IPS-11a (cell line): ENCODE data around the gene SYT7.

Source experiments
- H3K4me3 ChIP-seq: one replicate; pipeline ENCODE4 v1.5.1; 2013; ENCODE audit warnings: low read depth, low read length, control low read depth

SYT7 gene

DNA sequence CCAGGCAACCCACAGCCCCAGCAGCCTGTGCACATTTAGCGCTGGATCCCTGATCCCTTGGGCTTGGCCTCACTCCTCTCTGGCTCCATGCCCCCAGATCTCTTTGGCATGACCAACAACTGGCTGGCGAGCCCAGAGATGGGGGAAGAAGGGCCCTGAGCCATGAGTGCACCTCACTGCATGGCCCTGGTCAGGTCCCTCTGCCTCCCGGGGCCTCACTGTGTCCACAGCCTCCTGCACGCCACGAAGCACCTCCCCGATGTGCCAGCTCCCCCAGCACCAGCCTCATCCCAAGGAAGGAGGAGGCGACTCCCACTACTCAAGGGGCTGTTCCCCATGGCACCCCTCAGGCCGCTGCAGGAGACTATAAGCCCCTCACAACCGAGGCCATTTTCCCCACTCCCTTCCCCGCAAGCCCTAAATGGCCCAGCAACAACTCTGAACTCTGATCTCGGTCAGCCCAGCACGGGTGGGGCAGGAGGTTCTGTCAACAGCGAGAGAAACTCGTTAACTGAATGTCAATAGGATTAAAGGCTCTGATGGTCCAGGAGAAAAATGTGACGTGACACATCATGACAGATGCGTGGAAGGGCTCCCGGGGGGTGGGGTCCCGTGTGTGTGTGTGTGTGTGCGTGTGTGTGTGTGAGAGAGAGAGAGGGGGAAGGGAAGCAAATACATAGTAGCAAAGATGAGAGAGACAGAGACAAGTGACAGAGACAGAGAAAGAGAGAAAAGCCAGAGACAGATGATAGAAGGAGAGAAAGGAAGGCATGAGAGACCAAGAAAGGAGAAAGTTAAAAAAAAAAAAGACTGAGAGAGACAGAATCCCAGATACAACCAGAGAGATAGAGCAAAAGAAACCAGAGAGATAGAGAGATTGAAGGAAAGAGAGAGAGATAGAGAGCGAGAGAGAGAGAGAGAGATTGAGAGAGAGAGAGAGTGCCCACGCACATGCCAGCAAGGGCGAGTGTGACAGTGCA, 28.4 kb upstream of the SYT7 start:
- no peak overlapping the region for H3K4me3 ChIP-seq

DNA sequence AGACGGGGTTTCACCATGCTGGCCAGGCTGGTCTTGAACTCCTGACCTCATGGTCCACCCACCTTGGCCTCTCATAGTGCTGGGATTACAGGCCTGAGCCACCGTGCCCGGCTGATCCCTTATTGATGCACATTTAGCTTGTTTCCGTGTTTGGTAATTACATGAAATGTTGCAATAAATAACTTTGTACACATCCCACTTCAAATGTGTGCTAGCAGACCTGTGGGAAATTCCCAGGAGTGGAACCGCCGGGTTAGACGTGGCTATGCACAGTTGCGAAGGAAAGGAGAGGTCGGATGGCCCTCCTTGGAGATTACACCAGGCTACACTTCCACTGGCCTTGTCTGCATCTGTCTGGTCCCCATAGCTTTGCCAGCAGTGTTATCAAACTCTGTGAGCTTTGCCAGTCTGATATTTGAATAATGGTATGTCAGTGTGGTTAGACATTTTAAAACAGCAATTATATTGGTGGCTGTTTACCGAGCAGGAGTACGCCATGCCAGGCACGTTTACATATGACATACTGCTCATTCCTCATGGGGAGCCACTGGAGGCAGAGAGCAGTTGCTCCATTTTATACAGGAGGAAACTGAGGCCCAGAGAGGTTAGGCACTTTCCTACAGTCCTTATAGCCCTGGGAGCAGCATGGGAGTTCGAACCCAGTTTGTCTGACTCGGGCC, 27.2 kb upstream of the SYT7 start:
- no peak overlapping the region for H3K4me3 ChIP-seq

DNA sequence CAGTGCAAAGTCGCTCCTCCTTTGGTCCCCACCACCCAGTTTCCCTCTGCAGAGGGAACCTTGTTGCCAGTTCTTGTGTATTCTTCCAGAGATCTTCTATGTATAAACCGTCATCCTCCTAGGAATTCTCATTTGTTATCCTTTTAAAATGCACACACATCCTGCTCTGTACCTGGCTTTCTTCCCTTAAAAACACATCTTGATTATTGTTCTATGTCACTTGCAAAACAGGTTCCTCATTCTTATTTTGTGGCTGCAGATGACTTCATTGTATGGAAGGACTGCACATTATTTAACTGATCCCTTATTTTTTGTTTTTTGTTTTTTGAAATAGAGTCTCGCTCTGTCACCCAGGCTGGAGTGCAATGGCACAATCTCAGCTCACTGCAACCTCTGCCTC, 26.6 kb upstream of the SYT7 start:
- H3K4me3 ChIP-seq: no peak overlapping the region

DNA sequence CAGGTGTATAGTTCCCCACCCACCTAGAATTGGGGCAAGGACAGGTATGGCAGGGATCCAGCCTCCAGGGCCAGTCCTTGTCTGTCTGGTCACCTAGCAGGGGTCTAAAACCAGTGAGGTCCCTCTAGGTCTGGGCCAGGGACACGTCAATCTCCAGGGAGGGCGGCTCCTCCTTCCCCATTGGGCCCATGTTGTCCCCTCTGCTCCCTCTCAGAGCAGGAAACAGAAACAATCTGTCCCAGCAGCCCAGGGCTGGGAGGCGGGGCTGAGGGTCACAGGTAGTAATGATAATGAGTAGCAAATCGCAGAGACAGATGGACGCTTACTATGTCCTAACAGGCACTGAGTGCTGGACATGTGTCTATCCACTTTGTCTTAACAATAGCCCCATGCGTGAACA, 22.8 kb upstream of the SYT7 start:
- no peak overlapping the region for H3K4me3 ChIP-seq

DNA sequence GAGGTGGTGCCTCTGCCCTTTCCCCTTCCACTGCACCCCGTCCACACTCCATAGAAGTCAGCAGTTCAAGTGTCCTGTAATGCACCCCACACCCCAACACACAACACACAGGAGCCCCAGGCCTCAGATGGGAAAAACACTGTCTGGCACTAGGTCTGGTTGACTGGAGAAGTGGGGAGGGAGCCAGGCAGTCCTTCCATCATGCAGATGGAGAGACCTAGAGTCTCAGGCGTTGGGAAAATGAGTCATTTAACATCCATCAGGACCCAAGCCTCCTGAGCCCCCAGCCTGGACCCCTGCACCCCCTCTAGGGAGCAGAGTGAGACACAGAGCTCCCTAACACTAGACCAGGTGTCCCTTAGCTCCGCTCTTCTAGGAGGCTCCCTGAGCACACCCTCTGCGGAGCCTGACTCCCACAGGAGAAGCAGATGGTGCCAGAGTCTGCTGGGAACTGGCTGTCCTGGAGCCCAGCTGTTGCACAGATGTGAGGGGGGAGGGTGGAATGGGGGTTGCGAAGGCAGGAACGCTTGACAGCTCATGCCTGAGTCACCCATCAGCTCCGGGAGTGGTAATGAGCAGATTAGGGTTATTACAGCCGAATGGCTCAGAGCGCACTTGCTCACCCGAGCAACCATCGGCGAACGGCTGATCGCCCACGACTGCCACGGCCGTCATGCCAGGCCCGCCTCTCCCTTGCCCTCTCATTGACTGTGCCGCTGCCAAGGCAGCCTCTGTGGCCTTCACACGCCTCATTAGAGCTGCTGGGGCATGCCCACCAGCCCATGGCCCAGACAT, 22.1 kb upstream of the SYT7 start:
- H3K4me3 ChIP-seq: no peak overlapping the region

DNA sequence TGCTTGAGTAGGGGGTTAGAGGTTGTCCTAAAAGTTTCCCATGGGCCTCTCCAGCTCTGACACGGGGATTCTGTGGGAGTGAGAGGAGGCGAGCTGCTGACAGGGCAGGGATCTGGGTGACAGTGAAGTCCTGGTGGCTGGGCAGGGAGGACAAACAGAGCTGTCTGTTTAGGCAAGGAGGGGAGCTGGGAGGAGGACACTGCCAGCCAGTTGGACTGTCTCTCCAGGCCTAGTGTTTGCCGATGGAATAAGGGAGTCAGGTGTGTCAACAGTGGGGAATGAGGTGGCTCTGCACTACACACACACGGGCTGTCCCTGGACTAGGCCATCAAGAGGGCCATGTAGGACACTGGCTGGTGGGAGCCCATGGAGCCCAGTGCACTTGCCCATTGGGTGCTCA, 20.6 kb upstream of the SYT7 start:
- H3K4me3 ChIP-seq: no peak overlapping the region

DNA sequence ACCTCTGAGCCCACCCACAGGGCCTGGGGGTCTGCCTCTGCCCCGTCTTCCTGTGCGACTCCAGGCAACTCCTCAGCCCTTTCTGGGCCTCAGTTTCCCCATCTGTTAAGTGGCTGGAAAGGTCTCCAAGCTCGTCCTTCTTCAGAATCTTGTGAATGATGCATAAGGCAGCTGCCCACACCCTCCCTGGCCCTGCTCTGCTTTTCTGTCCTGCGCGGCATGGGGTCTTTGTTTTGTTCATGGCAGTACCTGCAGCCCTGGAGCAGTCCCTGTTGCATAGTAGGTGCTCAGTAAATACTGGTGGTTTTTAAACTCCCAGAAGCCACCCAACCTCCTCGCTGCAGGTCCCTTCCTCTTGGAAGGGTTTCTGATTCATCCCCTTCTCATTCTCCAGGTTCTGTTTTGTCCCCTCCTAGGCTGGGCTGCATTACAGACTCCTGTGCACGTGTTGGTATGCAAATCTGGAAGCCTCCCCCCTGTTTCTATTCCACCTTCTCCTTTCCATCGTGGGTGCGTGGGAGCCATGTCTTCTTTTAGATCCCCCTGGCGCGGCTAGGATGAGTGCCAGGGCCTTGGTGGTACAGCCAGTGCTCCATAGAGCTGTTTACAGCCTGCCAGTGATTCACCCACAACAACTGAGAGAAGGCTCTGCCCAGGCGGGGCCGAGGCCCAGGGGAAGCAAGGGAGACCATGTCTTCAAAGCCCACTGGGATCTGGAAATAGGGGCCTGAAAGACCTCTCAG, 19.3 kb upstream of the SYT7 start:
- no peak overlapping the region for H3K4me3 ChIP-seq

DNA sequence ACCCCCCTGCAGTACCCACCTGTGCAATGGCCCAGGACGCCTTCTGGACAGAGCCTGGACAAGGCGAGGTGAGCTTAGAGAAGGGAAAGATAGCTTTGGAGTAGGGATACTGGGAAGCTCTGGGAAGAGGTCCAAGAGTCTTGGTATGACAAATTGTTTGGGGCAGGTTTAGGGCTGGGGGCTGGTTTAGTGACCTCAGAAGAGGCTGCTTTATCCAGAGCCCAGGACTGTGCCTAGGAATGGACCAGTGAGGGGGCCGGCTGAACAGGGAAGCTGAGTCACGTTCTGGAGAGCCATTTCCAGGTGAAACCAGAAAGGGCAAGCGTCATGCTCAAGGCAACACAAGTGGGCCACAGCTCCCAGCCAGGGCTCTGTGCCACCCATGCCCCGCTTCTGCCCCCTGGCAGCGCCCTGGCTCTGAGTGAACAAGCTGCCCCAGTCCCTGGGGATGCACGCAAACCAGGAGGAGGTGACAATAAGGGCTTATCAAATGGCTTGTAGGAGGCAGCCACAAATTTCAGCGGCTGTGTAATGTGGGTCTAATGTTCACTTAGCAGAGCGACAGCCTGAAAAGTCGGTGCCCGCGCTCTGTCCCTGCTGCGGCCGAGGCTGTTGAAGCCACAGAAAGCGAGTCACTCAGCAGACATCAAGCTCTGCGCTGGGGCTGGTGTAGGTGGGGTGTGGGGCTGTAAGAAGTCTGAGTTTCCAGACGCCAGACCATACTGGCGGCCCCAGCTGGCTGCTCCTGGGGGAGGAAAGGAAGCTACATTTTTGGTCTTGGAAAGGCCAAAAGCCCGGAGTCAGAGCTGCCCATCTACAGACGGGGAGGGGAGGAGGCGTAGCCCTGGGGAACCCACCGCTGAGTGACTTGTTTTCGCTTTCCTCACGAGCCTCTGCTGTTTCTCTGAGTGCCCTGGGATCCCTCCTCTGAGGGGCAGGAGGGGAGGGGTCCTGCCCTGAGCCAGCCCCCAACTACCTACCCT, 18.3 kb upstream of the SYT7 start:
- no peak overlapping the region for H3K4me3 ChIP-seq

DNA sequence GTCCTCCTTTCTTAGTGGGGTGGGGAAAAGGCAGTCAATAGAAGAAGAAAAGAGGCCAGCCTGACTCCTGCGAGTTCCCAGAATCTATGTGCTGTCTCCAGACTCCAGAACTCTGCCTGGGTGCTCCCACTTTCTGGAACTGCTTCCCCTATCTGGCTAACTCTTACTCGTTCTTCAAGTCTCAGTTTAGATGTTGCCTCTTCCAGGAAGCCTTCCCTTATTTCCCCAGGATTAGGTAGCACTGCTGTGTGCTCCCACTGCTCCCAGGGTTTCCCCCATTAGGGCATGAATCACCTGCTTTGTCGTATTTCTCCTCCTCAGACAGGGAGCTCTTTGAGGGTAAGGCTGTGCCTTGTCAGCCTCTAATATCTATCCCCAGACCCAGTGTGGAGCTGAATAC, 17.5 kb upstream of the SYT7 start:
- no peak overlapping the region for H3K4me3 ChIP-seq

DNA sequence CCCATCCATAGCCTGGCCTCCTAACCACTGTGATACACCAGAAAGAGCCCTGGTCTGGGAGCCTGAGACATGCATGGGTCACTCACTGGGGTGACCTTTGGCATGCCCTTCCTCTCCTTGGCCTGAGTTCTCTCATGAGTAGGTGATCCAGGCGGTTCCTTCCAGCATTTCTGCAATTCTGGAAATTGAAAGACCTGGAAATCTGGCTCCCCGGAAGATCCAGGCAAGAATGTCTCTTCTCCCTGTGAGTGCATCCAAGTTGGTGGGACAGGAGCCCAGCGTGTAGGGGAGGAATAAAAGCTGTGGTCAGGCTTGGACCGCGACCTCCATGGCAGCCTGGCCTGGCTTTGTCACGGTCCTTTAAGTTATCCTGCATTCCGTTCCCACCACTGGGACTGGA, 16.1 kb upstream of the SYT7 start:
- H3K4me3 ChIP-seq: no peak overlapping the region

DNA sequence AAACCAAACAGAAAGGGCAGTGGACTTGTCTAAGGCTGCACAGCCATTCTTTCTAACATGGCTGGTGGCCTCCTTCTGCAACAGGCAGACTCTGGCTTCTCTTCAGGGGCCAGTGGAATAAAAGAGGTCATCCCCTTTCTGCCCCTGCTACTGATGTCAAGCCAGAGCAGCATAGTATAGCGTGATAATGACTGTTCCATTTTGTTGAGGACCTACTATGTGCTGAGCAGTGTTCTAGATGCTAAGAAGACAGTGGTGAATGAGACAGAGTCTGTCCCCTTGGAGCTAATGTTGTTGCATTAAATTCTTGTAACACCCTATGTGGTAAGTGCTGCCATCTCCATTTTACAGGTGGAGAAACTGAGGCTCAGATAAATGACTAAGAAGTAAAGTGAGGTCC, 15.7 kb upstream of the SYT7 start:
- no peak overlapping the region for H3K4me3 ChIP-seq

DNA sequence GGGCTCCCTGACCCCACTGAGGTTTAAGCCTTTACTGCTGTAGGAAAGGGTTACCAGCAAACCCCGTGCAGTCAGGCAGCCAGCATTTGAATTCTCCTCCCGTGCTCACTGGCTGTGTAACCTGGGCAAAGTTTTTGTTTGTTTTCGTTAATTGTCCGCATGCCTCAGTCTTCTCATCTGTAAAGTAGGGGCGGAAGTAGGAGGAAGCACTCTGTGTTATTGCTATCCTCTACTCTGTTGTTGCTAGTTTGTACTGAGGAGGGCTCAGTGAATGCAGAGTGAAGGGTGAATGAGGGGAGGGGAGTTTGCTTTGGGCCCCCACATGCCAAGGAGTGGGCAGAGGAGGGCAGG, 14.0 kb upstream of the SYT7 start:
- no peak overlapping the region for H3K4me3 ChIP-seq

DNA sequence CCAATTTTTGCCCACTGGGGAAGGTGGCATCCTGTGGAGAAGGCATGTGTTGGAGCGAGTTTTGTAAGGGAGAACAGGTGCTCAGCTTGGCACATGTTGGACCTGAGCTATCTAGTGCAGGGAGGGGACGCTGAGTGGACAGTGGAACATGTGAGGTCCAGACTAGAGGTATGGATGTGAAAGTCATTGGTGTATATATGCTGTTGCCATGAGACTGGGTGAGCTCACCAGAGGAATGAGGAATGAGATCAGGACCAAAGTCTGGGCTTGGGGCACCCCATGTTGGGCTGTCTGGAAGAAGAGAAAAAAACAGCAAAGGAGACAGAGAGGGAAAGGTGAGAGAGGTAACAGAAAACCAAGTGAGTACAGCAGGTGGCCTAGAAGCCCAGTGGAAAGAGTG, 12.3 kb upstream of the SYT7 start:
- no peak overlapping the region for H3K4me3 ChIP-seq

DNA sequence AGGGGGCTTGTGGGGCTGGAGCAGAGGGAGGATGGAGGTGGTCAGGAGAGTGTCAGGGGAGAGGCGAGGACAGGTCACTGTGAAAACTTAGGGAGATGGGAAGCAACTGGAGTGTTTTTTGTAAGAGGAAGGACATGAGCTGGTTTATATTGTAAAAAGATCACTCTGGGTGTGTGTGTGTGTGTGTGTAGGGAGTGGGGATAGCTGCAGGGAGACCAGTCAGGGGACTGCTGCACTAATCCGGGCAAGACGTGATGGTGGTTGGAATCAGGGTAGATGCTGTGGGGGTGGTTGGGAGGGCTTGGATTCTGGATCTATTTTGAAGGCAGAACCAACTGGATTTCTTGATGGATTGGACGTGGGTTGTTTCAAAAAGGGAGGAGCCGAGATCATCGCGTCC, 11.3 kb upstream of the SYT7 start:
- no peak overlapping the region for H3K4me3 ChIP-seq

DNA sequence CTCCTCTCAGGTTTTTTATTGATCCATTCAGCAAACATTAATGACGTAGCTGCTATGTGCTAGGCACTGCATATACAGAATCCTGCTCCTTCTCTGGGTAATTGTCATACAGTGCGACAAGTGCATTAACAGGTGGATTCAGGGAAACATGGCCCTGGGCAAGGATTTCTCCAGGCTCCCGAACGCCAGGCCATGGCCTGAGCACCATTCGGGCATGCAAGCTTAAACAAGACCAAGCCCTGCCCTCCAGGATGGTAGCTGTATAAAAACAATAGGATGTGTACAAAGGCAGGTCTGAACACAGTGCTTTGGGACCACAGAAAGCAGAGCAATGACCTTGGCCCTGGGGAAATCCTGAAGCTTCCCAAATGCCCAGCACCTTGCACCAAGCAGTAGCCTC, 9.1 kb upstream of the SYT7 start:
- H3K4me3 ChIP-seq: no peak overlapping the region

DNA sequence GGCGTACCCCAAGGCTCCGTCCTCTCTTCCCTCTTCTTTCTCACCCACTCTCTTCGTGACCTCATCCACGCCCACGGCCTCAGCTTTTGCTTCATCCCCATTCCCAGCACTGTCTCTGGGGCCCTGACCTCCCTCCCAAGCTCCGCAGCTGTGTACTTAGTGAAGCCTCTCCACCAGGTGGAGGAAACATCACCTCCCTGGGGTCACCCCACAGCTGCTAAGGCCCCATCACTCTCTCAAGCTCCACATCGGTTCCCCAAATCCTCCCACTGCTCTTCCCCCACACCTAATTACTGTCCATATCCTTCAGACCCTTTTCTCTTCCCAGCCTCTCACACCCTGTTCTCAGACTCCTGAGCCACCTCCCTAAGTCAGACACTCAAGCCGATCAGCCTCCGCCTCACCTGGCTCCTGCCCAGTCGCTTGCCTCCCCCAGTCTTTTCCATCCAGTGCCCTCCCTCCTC, 7.9 kb upstream of the SYT7 start:
- peak overlapping the region; percentile 38 for H3K4me3 ChIP-seq

DNA sequence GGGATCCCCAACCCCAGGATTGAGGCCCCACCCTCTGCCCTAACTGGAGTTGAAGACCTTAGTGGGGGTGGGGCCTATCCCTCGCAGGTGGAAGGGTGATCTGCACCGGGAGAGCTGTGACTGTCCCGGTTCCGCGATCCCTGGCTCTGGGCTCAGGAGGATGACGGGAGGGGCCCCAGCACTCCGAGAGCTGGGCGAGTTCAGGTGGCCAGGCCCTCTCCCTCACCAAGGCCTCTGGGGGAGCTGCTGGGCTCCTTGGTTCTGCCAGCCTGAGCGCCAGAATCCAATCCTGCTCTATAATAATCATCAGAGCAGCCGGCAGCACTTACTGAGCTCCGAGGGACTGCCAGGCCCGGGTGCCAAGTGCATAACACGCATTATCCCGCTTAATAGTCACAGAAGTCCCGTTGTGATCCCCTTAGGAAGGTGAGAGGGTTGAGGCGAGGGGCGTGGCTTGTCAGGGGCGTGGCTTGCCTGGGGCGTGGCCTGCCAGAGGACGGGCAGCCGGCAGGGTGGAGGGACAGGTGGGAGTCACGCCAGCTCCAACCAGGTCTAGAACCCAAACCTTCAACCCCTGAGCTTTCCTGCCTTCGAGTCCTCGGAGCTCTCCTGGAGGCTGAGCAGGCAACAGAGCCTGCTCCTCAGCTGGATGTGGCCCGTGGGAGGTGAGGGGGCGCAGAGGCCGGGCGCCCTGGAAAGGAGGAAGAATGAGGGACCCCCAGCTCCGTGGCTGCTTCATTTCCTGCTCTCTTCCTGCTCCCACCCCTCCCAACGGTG, 7.3 kb upstream of the SYT7 start:
- H3K4me3 ChIP-seq: peak overlapping the region; percentile 38

DNA sequence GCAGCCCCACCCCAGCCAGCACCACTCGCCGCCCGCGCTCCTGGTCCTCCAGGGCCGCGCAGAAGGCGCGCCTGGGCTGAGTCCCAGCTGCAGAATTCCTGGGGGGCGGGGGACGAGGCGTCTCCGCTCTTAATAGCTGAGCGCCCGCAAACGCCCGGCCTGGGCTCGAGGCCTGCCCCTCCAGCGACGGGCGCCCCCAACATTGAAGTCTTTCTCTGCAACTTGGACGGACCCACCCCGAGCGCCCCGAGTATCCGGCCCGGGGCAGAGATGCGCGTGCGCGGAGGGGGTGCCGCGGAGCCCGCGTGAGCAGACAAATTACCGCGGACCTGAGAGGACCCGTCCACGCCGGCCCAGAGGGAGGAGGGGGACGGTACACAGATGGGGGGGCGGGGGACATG, 6.7 kb upstream of the SYT7 start:
- peak overlapping the region; percentile 38 for H3K4me3 ChIP-seq
